ENCODE measurements around the gene WTAP.
A peak's percentile ranks its signal among the peaks of the same experiment; 100 is the strongest.
"Not testable (repeated sequence)": the region's sequence is repeated elsewhere in the genome, so short reads cannot be mapped to it uniquely, and the experiment has no call there.

Gene WTAP

DNA sequence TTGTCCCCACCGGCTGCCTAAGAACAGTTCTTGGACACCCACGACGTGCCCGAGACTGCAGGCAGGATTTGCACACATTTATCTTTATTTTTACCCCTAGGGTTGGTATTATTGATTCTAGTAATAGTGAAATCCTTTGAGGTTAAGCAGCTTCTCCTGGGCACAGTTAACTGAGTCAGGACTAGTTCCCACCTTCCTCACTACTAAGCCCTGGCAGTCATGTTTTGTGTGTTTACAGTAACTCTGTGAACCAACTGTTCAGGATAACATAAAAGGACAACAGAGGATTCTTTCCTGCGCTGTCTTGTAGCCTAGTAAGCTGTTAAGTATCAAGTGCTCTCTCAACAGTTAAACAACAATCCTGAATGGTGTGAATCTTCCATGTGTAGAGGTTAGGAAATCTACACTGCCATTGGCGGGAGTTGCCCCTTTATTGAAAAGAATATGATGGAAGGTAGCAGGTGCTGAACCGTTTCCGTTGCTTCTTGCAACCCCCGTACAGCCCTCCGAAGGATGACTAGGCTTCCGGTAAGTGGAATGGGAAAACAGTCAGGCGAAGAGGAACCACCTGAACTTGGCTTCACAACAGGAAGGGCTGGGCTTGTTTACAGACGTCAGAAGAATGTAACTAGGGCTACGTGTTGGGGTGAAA, 33.3 kb upstream of the WTAP start:
- DNase-seq (ENCODE audit: low read depth in 2 of 2): peak in 1 of 2 donors; percentile 18

DNA sequence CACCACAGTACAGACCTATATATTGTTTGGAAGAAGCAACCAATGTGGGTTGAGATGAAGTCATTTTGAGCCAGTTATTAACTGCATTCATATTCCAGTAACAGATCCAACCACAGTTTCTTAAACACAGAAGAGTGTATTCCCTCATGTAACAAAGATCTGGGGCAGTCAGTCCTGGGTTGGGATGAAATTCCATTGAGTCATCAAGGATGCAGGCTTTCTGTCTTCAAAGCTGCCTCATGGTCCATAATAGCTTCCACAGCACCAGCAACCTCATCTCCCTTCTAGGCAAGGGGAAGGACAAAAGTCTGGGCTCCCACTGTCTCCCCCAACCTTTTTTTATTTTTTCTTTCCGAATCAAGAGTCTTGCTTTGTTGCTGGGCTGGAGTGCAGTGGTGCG, 31.3 kb upstream of the WTAP start:
- DNase-seq (ENCODE audit: low read depth in 2 of 2): no peak

DNA sequence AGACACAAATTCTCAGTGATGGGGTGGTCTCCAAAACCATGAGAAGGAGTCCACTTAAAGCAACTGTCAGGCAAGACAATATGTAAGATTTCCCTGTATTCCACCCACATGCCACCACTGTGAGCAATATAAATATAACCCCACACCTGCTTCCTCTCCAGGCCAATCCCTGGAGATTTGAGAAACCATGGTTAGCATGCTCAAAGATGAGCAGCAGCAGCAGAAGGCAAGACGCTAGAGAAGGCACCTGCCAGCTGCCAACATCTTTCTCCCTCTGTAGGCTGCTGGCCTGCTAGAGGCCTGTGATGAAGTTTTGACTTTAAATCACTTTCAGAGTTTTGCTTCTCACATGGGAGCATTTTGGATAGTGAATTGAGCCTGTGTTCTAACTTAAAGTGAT, 26.3 kb upstream of the WTAP start:
- no peak for DNase-seq (ENCODE audit: low read depth in 2 of 2)

DNA sequence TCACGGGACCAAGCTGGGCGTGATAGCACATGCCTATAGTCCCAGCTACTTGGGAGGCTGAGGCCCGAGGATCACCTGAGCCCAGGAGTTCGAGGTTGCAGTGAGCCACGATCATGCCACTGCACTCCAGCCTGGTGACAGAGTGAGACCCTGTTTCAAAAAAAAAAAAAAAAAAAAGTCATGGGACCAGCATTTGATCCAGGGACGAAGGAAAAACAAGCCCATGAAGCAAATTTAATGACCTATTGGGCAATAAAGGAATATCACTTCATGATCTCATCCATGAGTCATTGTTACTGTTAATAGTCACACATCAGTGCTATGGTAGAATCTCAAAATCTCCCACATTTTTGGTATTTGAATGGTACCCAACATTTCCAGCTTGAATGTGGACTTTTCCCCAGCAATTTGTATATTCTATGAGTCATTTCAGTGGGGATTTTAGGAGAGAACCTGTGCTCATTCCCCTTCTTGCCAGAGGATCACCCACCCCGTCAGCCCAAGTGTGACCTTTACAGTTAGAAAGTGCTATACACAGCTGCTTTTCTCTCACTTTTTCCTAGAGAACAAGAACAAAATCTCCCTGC, 25.8 kb upstream of the WTAP start:
- DNase-seq (ENCODE audit: low read depth in 2 of 2): no peak

DNA sequence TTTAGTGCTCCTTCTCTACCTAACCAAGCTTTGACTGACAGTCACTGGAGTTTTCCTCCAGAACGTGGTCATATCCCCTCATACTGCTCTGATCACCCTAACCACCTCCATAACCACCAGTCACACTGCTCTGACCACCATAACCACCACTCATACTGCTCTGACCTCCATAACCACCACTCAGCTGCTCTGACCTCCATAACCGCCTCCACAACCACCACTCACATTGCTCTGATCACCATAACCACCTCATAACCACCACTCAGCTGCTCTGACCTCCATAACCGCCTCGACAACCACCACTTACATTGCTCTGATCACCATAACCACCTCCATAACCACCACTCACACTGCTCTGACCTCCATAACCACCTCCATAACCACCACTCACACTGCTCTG, 16.7 kb upstream of the WTAP start:
- not testable (repeated sequence) for DNase-seq (ENCODE audit: low read depth in 2 of 2)

DNA sequence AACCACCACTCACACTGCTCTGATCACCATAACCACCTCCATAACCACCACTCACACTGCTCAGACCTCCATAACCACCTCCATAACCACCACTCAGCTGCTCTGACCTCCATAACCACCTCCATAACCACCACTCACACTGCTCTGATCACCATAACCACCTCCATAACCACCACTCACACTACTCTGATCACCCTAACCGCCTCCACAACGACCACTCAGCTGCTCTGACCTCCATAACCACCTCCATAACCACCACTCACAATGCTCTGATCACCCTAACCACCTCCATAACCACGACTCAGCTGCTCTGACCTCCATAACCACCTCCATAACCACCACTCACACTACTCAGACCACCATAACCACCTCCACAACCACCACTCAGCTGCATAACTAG, 14.9 kb upstream of the WTAP start:
- not testable (repeated sequence) for DNase-seq (ENCODE audit: low read depth in 2 of 2)

DNA sequence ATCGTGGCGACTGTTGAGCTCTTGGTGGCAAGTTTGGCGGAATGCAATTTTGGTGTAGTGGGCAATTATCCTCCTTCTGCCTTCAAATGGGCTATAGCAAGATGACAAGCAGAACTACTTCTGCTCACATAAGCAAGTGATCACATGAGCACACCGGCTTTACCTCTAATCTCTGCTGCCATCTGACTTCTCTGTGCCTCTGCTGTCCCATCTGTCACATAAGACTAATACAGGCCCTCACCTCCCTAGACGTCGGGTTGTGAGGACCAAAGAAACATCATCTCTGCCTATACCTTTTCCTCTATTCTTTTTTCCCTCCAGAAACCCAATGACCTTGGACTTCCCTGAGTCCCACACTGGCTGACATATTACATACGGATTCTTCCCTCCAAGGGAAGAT, 13.3 kb upstream of the WTAP start:
- no peak for DNase-seq (ENCODE audit: low read depth in 2 of 2)

DNA sequence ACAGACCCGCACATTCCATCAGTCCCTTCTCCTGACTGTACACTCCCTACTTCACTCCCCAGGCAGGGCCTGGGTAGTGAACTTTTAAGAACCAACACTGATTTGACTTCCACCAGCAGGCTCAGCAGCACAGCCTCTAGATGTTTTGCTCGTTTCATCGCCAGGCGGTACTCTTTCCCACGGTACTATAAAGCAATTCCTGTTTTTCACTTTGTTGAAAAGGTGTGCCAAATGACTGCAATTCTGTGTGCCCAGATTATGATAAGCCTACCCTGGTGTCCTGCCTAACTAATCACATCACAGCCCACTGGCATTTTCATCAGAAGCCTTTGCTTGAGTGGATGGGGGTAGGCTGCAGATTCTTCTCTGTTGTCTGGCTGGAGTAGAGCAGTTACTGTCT, 12.9 kb upstream of the WTAP start:
- no peak for DNase-seq (ENCODE audit: low read depth in 2 of 2)

DNA sequence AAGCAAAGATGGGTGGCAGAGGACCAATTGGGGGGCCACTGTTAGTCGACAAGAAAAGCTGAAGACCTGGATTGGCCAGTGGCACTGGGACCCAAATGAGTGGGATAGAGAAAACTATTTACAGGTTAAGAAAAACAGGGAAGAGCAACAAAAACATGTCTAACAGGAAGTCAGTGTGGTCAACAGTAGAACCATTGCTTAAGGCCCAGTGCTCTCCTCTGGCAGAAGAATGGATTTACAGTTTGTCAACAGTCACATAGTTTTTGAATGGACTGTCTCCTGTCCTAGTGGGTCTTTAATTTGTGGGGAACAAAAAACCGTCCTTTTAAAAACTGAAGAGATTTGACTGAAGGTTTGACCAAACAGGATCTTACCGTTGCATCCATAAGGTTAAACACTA, 12.1 kb upstream of the WTAP start:
- DNase-seq (ENCODE audit: low read depth in 2 of 2): no peak

DNA sequence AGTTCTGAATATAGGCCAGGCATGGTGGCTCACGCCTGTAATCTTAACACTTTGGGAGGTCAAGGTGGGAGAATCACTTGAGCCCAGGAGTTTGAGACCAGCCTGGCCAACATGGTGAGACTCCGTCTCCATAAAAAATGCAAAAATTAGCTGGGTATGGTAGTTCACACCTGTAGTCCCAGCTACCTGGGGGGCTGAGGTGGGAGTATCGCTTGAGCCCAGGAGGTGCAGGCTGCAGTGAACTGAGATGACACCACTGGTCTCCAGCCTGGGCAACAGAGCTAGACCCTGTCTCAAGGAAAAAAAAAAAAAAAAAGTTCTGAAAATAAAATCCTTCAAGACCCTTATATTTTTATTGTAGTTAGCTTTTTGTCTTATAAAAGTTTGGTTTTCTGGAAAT, 11.7 kb upstream of the WTAP start:
- no peak for DNase-seq (ENCODE audit: low read depth in 2 of 2)

DNA sequence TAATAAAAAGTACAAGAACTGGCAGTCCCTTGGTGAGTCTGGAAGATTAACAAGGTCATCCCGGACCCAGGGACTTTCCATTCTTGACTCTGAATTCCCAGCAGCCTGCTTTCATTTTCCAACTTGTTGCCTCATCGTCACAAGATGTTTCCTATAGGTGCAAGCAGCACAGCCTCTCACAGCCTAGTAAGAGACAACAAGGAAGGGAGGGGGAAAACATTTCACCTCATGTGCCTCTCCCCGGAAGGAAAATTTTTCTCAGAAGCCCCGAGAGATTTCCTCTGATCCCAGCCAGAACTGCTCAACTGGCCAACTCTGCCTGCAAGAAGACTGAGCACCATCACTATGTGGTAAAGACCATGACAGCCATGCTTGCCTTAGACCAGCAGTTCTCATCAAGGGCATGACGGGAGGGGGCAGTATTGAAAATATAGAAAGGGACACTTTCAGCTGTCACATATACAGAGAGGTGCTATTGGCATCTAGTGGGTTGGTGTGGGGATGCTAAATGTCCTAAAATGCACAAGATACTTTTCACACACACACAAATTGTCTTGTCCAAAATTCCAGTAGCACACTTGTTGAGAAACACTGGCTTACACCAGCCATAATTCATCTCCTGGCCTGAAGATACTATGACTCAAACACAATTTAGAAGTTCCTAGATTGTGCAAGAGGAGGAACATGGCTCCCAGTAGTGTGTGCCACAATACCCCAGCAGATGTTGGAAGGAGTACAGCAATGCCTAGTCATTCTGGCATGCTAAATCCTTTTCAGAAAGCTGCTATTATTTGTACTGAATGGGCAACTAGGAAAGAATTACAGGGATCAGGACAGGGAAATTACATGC, 10.8 kb upstream of the WTAP start:
- no peak for DNase-seq (ENCODE audit: low read depth in 2 of 2)

DNA sequence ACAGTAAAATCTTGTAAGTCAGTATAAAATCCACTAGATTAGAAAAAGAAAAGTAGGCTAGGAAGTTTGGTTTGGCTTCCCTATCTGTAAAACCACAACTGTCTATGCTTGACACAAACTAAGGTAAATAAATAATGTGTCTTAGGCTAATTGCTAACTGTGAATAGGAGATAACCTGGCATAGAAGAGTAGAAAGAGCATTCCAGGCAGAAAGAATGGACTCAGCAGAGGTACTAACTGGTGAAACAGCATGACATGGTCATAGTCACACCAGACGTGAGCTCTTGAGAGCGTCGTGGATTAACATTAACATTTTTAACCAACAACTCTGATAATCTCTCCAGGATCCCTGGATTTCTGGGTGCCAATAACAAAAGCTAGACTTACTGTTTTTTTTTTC, 8.7 kb upstream of the WTAP start:
- no peak for DNase-seq (ENCODE audit: low read depth in 2 of 2)

DNA sequence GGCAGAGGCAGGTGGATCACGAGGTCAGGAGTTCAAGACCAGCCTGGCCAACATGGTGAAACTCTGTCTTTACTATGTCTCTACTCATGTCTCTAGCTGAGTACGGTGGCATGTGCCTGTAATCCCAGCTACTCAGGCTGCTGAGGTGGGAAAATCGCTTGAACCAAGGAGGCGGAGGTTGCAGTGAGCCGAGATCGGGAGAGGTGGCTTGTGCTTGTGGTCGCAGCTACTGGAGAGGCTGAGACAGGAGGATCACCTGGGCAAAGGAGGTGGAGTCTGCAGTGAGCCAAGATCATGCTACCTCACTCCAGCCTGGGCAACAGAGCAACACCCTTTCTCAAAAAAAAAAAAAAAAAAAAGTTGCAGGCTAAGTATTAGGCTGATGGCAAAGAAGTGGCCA, 8.0 kb upstream of the WTAP start:
- no peak for DNase-seq (ENCODE audit: low read depth in 2 of 2)

DNA sequence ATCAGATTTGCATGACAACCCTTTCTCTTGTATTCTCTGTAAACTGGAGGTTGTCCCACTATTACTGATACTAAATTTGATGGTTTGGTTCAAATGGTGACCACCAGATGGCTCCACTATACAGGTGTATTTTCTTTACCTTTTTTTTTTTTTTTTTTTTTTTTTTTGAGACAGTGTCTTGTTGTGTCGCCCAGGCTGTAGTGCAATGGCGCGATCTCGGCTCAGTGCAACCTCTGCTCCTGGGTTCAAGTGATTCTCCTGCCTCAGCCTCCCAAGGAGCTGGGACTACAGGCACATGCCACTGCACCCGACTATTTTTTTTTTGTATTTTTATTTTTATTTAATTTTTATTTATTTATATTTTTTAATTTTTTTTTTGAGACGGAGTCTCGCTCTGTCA, 6.6 kb upstream of the WTAP start:
- no peak for DNase-seq (ENCODE audit: low read depth in 2 of 2)

DNA sequence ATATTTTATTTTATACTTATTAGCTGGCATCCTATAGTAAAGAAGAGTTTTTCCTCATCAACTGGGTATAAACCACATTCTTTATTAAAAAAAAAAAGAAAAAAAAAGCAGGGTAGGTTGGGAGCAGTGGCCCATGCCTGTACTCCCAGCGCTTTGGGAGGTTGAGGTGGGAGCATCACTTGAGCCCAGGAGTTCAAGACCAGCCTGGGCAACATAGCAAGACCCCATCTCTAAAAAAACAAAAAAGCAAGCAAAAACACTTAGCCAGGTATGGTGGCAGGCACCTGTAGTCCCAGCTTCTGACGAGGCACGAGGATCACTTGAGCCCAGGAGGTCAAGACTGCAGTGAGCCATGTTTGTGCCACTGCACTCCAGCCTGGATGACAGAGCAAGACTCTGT, 5.3 kb upstream of the WTAP start:
- DNase-seq (ENCODE audit: low read depth in 2 of 2): not testable (repeated sequence)

DNA sequence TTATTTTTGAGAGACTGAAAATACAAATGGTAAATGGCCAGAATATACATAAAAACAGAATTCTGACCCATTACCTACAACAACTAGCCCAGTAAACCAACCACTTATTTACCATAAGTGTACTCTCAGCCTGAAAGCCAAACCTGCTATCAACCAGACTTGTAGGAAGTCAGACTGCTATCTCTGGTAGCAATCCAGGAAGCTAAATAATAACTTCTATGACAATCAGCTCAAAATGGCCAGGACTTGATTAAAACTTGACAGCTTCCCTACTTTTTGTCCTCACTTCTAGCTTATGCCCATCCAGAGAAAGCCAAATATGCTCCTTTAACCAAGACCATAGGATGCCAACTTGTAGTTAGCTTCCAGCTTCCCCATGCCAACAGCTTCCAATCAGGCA, 4.7 kb upstream of the WTAP start:
- no peak for DNase-seq (ENCODE audit: low read depth in 2 of 2)

DNA sequence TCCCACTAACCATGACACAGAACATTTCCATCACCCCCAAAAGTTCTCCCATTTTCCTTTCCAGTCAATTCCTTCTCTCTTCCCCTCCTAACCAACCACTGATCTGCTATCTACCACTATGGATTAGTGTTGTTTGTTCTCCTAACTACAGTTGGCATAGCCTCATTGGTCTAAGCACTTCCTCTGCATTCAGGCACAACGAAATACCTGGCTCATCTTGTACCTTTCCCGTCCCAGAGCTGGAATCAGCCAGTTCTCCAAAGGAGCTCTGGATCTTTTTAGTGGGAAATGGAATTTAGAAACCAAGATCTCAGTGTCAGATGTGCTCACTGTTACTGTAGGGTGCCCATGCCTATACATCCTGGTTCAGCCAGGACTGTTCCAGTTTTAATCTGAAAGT, 4.0 kb upstream of the WTAP start:
- DNase-seq (ENCODE audit: low read depth in 2 of 2): no peak

DNA sequence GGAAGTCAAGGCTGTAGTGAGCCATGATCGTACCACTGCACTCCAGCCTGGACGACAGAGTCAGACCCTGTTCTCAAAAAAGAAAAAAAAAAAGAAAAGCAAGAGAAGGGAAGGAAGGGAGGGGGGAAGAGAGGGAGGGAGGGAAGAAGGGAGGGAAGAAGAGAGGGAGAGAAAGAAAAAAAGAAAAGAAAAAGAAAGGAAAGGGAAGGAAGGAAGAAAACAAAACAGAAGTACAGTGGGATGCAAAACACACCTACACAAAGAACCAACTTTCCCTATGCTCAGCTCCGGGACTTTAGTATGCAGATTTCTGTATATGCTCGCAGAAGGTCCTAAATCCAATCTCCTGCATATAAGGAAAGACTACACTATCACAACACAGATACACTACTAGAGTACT, 2.5 kb upstream of the WTAP start:
- no peak for DNase-seq (ENCODE audit: low read depth in 2 of 2)

DNA sequence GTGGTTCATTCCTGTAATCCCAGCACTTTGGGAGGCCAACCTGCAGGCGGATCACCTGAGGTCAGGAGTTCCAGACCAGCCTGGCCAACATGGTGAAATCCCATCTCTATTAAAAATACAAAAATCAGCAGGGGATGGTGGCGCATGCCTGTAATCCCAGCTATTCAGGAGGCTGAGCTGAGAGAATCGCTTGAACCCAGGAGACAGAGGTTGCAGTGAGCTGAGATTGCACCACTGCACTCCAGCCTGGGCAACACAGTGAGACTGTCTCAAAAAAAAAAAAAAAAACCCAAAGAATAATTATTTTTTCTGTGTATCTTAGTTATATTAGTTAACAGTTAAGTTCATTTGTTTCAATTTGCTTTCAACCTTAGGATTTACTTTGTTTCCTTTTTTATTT, 2.1 kb upstream of the WTAP start:
- DNase-seq (ENCODE audit: low read depth in 2 of 2): not testable (repeated sequence)

DNA sequence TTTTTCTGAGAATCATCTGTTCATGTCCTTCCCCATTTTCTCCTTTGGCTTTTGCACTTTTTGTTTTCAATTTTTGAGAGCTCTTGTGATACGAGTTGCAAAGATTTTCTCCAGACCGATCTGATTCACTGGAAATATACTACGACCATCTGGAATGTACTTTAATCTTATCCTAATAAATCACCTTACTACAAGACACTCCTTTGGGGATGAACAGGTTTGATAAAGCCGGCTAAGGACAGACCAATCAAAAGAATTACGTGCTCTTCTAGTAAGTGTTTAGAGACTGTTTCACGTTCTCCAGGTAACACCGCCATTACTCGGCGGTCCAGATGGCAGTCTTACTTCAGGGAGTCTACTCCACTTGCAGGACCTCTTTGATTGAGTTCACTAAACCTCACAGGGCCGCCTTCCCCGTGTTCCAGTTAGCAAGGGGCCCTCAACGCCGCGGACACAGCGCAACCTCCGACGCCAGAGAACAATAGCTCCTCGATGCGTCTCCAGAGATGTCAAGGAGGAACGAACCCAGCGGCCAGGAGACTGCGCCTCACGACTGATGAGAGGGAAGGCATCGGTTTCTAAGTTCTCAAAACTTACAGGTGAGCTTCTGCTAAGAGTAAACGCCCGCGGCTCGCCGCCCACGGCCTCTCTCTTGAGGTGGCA, 920 bp upstream of the WTAP start:
- DNase-seq (ENCODE audit: low read depth in 2 of 2): no peak

DNA sequence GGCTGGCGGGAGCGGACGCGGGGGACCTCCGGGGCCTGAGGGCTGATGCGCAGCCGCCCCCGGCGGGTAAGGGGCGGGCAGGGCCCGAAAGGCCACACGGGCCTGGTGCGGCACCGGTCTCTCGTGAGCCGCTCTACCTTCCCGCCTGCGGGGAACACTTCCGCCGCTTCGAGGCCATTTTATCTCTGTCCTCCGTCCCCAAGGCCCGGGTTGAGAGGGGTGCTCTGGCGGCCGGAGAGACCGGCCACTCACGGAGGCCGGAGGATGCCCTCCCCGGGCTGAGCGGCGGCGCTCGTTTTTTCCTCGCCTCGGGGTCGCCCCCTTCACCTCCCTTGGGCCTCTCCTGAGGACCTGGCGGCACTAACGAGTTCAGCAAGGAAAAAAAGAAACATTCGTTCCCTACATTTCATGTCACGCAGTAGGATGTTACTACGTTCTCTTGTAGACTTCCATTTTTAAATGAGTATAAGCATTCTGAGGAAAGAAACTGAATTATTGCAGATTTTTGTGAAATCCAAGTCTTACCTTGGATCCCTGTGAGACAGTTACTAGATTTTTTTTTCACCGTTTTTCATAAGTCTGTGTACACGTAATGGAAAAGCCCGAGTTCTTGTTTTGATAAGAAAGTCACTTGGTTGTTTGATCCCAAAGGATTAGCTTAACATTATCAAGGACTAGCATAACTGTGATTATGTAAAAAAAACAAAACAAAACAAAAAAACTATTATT, 575 bp downstream of the WTAP start:
- no peak for DNase-seq (ENCODE audit: low read depth in 2 of 2)

DNA sequence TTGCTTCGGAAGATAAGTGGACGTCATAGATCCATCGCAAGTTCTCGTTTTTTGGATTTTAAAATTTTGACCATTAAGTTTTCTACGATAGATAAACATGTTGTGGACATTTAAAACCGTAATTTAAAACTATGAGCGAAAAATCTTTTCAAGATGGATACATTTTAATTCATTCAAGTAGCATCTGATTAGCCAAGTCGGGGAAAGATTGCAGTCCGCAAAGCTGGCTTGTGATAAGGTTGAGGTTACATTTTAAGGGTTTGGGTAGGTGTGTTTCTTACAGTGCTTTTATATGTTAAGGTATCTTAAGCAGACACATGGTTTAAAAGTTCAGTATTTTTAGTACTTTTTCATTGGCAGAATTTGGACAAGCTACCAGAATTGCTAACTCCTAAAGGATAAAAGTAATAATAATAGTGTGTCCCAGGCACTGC, 1.2 kb downstream of the WTAP start:
- no peak for DNase-seq (ENCODE audit: low read depth in 2 of 2)

All from activated CD4-positive, alpha-beta T cell treated with anti-CD3 and anti-CD28 coated beads for 24 hours (primary cell).